PC-3 (cell line): ENCODE data around the gene RAP2B.

Experiments
- CTCF ChIP-seq: fragments of 300-600 bp; sonication (generic); conservative IDR thresholded peaks from 2 replicates; pipeline ENCODE4 v1.5.1; 2017; ENCODE audit warnings: antibody characterized with exemption, low read depth, mild to moderate bottlenecking, low read length
- EZH2 ChIP-seq: fragments of 300-600 bp; sonication (generic); IDR thresholded peaks from one replicate; pipeline ENCODE4 v1.6.1; 2017; ENCODE audit warnings: antibody characterized with exemption, mild to moderate bottlenecking, low read length; ENCODE audit not compliant: unreplicated experiment
- EZH2phosphoT487 ChIP-seq: fragments of 300-600 bp; sonication (generic); IDR thresholded peaks from 2 replicates; pipeline ENCODE4 v1.6.1; 2018; ENCODE audit warnings: mild to moderate bottlenecking, antibody characterized with exemption, low read length, borderline replicate concordance

DNA sequence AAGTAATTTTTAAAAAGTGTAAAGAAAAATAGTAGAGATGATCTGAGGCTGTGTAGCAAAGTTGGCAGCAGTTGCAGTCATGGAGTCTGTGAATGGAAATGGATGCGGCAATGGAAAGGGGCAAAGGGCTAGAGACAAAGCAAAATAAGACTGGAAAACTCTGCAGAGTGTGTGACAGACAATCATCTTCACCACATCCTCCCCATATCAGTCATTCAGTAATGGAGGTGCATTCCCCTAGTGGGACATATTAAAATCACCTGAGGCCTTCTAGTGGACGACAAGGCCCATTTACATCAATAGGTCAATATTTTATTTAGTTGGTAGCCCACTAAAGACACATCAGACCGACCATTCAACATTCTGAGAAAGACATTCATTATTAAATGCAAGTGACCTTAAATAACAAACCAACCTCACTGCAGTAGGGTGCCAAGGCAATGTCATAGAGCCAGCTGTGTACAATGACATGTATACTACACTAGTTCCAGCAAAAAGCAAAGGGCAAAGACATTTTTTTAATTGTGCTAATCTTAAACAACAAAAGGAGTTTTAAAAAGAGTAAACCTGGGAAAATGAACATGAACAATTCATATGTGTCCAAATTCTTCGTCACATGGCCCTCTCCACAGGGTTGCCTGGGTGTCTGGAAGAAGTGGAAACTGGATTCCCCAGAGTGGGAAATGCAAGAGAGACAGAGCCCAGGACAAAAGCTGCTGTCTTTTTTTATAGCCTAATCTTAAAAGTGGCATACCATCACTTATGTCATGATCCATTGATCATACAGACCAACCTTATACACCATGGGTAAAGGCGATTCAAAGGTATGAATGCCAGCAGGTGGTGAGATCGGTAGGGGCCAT is 15.6 kb upstream of the RAP2B start:
- no peak for TF ChIP-seq EZH2phosphoT487
- no peak for TF ChIP-seq CTCF
- TF ChIP-seq EZH2: no peak
